Measurements from ENCODE around the gene GM2A.

Gene GM2A

DNA sequence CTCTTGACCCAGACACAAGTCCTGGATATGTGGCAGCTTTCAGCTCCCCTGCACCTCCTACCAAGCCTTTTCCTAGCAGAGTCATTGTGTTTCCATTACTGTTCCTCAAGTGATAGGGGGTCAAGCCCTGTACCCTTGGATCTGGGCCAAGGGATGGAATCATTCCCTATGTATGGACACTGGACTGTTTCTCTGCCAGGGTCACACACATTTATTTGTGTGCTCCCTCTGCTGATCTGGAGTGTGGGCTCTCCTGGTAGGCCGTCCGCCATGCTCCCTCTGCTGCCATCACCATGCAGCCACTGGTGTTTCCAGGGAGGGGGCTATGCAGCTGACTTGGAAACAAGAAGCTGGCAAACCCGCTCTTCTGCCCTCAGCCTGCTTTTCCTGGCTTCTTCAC lies 9.5 kb downstream of the GM2A start:
- H3K9me3 ChIP-seq (ENCODE audit: control insufficient read depth in 1 of 2, low read length in 2 of 2) = no peaks in the 10 kb centered on the region
- H3K4me3 ChIP-seq (ENCODE audit: low read depth in 1 of 2, low read length in 2 of 2) = no peak overlapping the region
- peaks cover 8 to 22% of the 10 kb centered on the region in 2 donors for H3K36me3 ChIP-seq (ENCODE audit: control insufficient read depth in 1 of 2, insufficient read depth in 2 of 2, low read length in 2 of 2)
- peaks cover 7 to 11% of the 10 kb centered on the region in 2 donors for H3K4me1 ChIP-seq (ENCODE audit: control insufficient read depth in 1 of 2, insufficient read depth in 2 of 2, low read length in 2 of 2)
- no peak overlapping the region for H3K9ac ChIP-seq (ENCODE audit: low read depth in 1 of 2, low read length in 2 of 2)
- no peaks in the 10 kb centered on the region for H3K27me3 ChIP-seq (ENCODE audit: control insufficient read depth in 1 of 2, insufficient read depth in 2 of 2, low read length in 2 of 2)
- no peak overlapping the region for H3K27ac ChIP-seq (ENCODE audit: low read depth, low read length)

DNA sequence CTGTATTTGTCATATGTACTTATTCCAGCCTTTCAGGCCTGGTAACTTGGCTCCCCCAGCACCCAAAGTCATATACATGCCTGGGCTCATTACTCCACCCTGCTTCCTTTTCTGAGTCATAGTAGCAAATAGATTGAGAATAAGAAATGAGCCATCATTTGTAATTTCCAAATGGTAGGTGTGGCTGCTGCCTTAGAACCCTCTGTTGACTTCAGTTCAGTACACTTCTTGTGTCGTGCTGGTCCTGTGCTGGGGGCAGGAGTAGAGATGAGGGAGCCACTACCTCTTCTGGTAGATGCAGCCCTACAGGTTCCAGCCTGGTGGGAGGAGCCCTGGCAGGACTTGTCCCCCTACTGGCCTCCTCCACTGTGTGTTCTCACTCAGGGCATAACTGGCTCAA lies 11.1 kb downstream of the GM2A start:
- Histone ChIP-seq H3K27me3 (ENCODE audit: control insufficient read depth in 1 of 2, insufficient read depth in 2 of 2, low read length in 2 of 2) (no peaks in the 10 kb centered on the region), H3K9me3 (ENCODE audit: control insufficient read depth in 1 of 2, low read length in 2 of 2) (no peaks in the 10 kb centered on the region), H3K9ac (ENCODE audit: low read depth in 1 of 2, low read length in 2 of 2) (no peak overlapping the region), H3K27ac (ENCODE audit: low read depth, low read length) (no peak overlapping the region), H3K36me3 (ENCODE audit: control insufficient read depth in 1 of 2, insufficient read depth in 2 of 2, low read length in 2 of 2) (peaks cover 8 to 29% of the 10 kb centered on the region in 2 donors), H3K4me3 (ENCODE audit: low read depth in 1 of 2, low read length in 2 of 2) (no peak overlapping the region), H3K4me1 (ENCODE audit: control insufficient read depth in 1 of 2, insufficient read depth in 2 of 2, low read length in 2 of 2) (peaks cover under 1 to 7% of the 10 kb centered on the region in 2 donors)

DNA sequence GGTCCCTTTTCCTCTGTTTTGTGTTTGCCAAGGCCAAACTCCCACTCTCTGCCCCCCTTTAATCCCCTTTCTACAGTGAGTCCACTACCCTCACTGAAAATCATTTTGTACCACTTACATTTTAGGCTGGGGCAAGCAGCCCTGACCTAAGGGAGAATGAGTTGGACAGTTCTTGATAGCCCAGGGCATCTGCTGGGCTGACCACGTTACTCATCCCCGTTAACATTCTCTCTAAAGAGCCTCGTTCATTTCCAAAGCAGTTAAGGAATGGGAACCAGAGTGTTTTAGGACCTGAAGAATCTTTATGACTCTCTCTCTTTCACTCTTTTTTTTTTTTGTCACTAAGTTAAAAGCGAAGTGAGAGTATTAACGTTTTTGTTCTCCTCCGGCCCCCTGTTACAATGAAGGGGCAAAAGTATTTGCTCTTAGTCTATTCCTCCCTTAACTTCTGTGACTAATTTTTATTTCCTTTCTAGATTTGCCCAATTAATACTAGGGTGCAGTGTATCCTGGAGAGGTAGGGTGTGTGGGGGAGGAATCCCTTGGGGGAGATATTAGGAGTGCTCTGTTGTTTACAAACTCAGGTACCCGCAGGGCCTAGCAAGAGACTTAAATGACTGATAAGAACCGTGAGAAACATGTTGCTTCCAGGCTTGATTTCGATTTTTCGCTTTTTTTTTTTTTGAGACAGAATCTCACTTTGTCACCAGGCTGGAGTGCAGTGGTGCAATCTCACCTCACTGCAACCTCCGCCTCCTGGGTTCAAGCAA lies 14.7 kb downstream of the GM2A start:
- Histone ChIP-seq H3K27me3 (ENCODE audit: control insufficient read depth in 1 of 2, insufficient read depth in 2 of 2, low read length in 2 of 2) (no peaks in the 10 kb centered on the region), H3K4me3 (ENCODE audit: low read depth in 1 of 2, low read length in 2 of 2) (no peak overlapping the region), H3K9me3 (ENCODE audit: control insufficient read depth in 1 of 2, low read length in 2 of 2) (no peaks in the 10 kb centered on the region), H3K36me3 (ENCODE audit: control insufficient read depth in 1 of 2, insufficient read depth in 2 of 2, low read length in 2 of 2) (peaks cover 8 to 34% of the 10 kb centered on the region in 2 donors), H3K27ac (ENCODE audit: low read depth, low read length) (no peak overlapping the region), H3K9ac (ENCODE audit: low read depth in 1 of 2, low read length in 2 of 2) (no peak overlapping the region), H3K4me1 (ENCODE audit: control insufficient read depth in 1 of 2, insufficient read depth in 2 of 2, low read length in 2 of 2) (peaks cover 0 to 7% of the 10 kb centered on the region in 2 donors)

DNA sequence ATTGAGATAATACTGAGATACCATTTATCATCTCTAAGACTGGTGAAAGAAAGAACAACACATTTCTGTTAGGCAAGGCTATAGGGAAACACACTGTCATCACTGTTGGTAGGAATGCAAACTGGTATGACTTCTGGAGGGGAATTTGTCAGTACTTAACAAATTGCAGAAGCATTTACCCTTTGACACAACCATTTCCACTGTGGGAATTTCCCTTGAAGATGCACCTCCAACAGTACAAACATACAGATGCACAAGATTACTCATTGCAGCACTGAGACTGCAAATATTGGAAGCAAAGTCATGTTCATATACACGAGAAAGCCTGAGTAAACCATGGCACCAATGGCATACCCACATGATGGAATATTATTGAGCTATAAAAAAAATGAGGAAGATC lies 17.6 kb downstream of the GM2A start:
- Histone ChIP-seq H3K4me1 (ENCODE audit: control insufficient read depth in 1 of 2, insufficient read depth in 2 of 2, low read length in 2 of 2) (no peaks in the 10 kb centered on the region), H3K27ac (ENCODE audit: low read depth, low read length) (no peak overlapping the region), H3K9me3 (ENCODE audit: control insufficient read depth in 1 of 2, low read length in 2 of 2) (no peaks in the 10 kb centered on the region), H3K27me3 (ENCODE audit: control insufficient read depth in 1 of 2, insufficient read depth in 2 of 2, low read length in 2 of 2) (no peaks in the 10 kb centered on the region), H3K36me3 (ENCODE audit: control insufficient read depth in 1 of 2, insufficient read depth in 2 of 2, low read length in 2 of 2) (peaks cover 8 to 32% of the 10 kb centered on the region in 2 donors), H3K4me3 (ENCODE audit: low read depth in 1 of 2, low read length in 2 of 2) (no peak overlapping the region), H3K9ac (ENCODE audit: low read depth in 1 of 2, low read length in 2 of 2) (no peak overlapping the region)

DNA sequence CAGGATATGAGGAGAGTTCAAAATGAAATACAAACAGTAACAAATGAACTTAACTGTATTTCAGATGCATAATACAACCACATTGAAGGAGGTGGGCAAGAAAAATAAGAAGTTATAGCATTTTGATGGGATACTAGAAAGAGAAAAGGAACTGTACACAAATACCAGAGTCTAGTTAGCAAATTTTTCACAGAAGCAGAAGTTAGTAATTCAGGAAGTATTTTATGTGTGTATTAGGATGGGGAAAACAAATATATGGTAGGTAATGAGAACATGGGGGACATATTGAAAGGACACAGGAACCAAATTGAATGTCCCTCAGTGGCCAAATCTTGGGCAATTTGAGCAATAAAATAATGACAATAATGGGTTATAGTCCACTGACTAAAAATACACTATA lies 18.4 kb downstream of the GM2A start:
- Histone ChIP-seq H3K9ac (ENCODE audit: low read depth in 1 of 2, low read length in 2 of 2) (no peak overlapping the region), H3K36me3 (ENCODE audit: control insufficient read depth in 1 of 2, insufficient read depth in 2 of 2, low read length in 2 of 2) (peaks cover 8 to 27% of the 10 kb centered on the region in 2 donors), H3K27ac (ENCODE audit: low read depth, low read length) (no peak overlapping the region), H3K9me3 (ENCODE audit: control insufficient read depth in 1 of 2, low read length in 2 of 2) (no peaks in the 10 kb centered on the region), H3K4me3 (ENCODE audit: low read depth in 1 of 2, low read length in 2 of 2) (no peak overlapping the region), H3K4me1 (ENCODE audit: control insufficient read depth in 1 of 2, insufficient read depth in 2 of 2, low read length in 2 of 2) (no peaks in the 10 kb centered on the region), H3K27me3 (ENCODE audit: control insufficient read depth in 1 of 2, insufficient read depth in 2 of 2, low read length in 2 of 2) (no peaks in the 10 kb centered on the region)

DNA sequence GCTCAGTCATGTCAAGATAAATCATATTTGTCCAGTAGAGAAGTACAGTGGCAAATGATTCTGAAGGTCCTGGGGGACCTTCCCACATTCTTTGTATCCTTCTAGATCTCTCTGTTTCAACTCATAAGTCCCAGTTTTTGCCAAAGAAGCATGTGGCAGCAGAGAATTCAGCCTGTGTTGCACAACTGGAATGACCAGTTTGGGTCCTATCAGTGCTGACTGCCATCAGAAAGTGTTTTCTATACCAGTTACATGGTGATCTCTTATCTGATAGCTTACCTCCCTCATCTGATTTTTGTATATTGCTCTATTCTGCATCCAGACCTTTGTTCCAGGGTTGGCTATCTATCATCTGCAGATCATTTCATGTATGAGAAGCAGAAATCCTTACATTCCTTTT lies 21.7 kb downstream of the GM2A start:
- Histone ChIP-seq H3K27me3 (ENCODE audit: control insufficient read depth in 1 of 2, insufficient read depth in 2 of 2, low read length in 2 of 2) (no peaks in the 10 kb centered on the region), H3K9me3 (ENCODE audit: control insufficient read depth in 1 of 2, low read length in 2 of 2) (no peaks in the 10 kb centered on the region), H3K4me1 (ENCODE audit: control insufficient read depth in 1 of 2, insufficient read depth in 2 of 2, low read length in 2 of 2) (no peaks in the 10 kb centered on the region), H3K27ac (ENCODE audit: low read depth, low read length) (no peak overlapping the region), H3K9ac (ENCODE audit: low read depth in 1 of 2, low read length in 2 of 2) (no peak overlapping the region), H3K4me3 (ENCODE audit: low read depth in 1 of 2, low read length in 2 of 2) (no peak overlapping the region), H3K36me3 (ENCODE audit: control insufficient read depth in 1 of 2, insufficient read depth in 2 of 2, low read length in 2 of 2) (peaks cover 0 to 8% of the 10 kb centered on the region in 2 donors)

DNA sequence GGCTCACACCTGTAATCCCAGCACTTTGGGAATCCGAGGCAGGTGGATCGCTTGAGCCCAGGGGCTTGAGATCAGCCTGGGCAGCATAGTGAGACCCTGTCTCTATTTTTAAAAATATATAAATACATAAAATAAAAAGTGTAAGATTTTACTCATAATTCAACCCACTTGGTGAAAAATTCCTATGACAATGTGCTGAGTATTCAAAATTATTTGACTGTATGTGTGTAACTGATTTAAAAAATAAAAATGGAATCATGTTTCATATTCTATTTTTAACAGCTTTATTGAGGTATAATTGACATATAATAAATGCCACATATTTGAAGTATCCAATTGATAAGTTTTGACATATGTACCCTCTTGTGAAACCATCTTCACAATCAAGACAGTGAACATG lies 22.8 kb downstream of the GM2A start:
- H3K27me3 ChIP-seq (ENCODE audit: control insufficient read depth in 1 of 2, insufficient read depth in 2 of 2, low read length in 2 of 2) = no peaks in the 10 kb centered on the region
- H3K36me3 ChIP-seq (ENCODE audit: control insufficient read depth in 1 of 2, insufficient read depth in 2 of 2, low read length in 2 of 2) = peaks cover 0 to 4% of the 10 kb centered on the region in 2 donors
- no peak overlapping the region for H3K9ac ChIP-seq (ENCODE audit: low read depth in 1 of 2, low read length in 2 of 2)
- no peak overlapping the region for H3K27ac ChIP-seq (ENCODE audit: low read depth, low read length)
- H3K4me3 ChIP-seq (ENCODE audit: low read depth in 1 of 2, low read length in 2 of 2) = no peak overlapping the region
- no peaks in the 10 kb centered on the region for H3K4me1 ChIP-seq (ENCODE audit: control insufficient read depth in 1 of 2, insufficient read depth in 2 of 2, low read length in 2 of 2)
- no peaks in the 10 kb centered on the region for H3K9me3 ChIP-seq (ENCODE audit: control insufficient read depth in 1 of 2, low read length in 2 of 2)

DNA sequence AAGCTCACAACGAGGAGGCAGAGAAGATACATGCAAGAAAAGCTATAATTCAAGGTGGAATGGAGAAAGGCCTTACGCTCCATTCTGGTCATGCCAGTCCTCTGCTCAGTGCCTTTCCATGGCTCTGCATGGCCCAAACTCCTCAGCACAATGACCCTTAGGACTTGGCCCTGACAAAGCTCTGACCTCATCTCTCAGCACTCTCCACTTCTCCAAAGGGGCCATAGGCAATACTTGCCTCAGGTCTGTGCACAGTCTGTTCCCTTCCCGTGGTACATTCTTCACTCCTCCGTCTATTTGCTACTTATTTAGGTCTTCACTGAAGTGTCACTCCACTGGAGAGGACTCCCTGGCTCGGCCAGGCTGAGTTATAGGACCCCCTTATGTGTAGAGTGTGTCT lies 25.9 kb downstream of the GM2A start:
- Histone ChIP-seq H3K9me3 (ENCODE audit: control insufficient read depth in 1 of 2, low read length in 2 of 2) (no peaks in the 10 kb centered on the region), H3K27ac (ENCODE audit: low read depth, low read length) (no peak overlapping the region), H3K9ac (ENCODE audit: low read depth in 1 of 2, low read length in 2 of 2) (no peak overlapping the region), H3K27me3 (ENCODE audit: control insufficient read depth in 1 of 2, insufficient read depth in 2 of 2, low read length in 2 of 2) (no peaks in the 10 kb centered on the region), H3K4me1 (ENCODE audit: control insufficient read depth in 1 of 2, insufficient read depth in 2 of 2, low read length in 2 of 2) (no peaks in the 10 kb centered on the region), H3K36me3 (ENCODE audit: control insufficient read depth in 1 of 2, insufficient read depth in 2 of 2, low read length in 2 of 2) (no peaks in the 10 kb centered on the region), H3K4me3 (ENCODE audit: low read depth in 1 of 2, low read length in 2 of 2) (no peak overlapping the region)

DNA sequence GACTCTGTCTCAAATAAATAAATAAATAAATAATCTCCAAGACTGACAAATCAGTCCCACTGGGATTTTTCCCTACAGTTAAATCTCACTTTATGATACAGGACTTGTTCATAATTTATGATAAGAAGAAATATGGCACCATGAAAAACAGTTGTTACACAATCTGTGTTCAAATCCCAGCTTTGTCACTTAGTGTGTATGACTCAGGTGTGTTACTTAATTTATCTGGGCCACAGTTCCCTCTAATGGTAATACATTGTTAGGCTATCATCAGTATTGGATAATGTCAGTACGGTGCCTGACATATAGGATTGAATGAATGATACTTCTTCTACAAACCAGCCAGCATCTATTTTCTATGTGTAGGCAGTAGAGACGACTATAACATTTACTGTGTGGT lies 27.5 kb downstream of the GM2A start:
- H3K36me3 ChIP-seq (ENCODE audit: control insufficient read depth in 1 of 2, insufficient read depth in 2 of 2, low read length in 2 of 2) = no peaks in the 10 kb centered on the region
- H3K27me3 ChIP-seq (ENCODE audit: control insufficient read depth in 1 of 2, insufficient read depth in 2 of 2, low read length in 2 of 2) = no peaks in the 10 kb centered on the region
- H3K4me1 ChIP-seq (ENCODE audit: control insufficient read depth in 1 of 2, insufficient read depth in 2 of 2, low read length in 2 of 2) = no peaks in the 10 kb centered on the region
- H3K4me3 ChIP-seq (ENCODE audit: low read depth in 1 of 2, low read length in 2 of 2) = no peak overlapping the region
- H3K9me3 ChIP-seq (ENCODE audit: control insufficient read depth in 1 of 2, low read length in 2 of 2) = no peaks in the 10 kb centered on the region
- H3K9ac ChIP-seq (ENCODE audit: low read depth in 1 of 2, low read length in 2 of 2) = no peak overlapping the region
- no peak overlapping the region for H3K27ac ChIP-seq (ENCODE audit: low read depth, low read length)

DNA sequence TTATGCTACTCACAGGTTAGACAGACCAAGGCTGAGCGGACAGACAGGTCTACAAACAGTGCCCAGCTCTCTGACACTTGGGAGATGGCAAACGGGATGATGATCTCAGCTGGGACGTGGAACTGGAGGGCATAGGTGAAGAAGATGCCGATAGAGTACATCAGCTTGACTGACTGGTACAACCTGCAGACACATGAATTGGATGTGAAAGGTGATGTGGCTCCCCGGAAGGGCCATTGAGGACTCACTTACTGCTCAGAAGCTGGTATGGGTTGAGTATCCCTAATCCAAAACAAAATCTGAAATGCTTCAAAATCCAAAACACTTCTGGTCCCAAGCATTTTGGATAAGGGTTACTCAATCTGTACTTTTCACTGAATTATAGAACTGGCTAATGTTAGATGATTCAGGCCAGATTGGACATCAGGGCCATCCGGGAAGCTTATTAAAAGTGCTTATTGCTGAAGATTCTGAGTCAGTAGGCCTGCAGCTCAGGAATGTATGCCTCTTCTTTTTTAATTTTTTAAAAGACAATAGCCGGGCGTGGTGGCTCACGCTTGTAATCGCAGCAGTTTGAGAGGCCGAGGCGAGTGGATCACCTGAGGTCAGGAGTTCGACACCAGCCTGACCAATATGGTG lies 28.1 kb downstream of the GM2A start:
- H3K36me3 ChIP-seq (ENCODE audit: control insufficient read depth in 1 of 2, insufficient read depth in 2 of 2, low read length in 2 of 2) = no peaks in the 10 kb centered on the region
- H3K4me3 ChIP-seq (ENCODE audit: low read depth in 1 of 2, low read length in 2 of 2) = no peak overlapping the region
- no peaks in the 10 kb centered on the region for H3K27me3 ChIP-seq (ENCODE audit: control insufficient read depth in 1 of 2, insufficient read depth in 2 of 2, low read length in 2 of 2)
- H3K4me1 ChIP-seq (ENCODE audit: control insufficient read depth in 1 of 2, insufficient read depth in 2 of 2, low read length in 2 of 2) = no peaks in the 10 kb centered on the region
- no peaks in the 10 kb centered on the region for H3K9me3 ChIP-seq (ENCODE audit: control insufficient read depth in 1 of 2, low read length in 2 of 2)
- no peak overlapping the region for H3K27ac ChIP-seq (ENCODE audit: low read depth, low read length)
- no peak overlapping the region for H3K9ac ChIP-seq (ENCODE audit: low read depth in 1 of 2, low read length in 2 of 2)

Data from duodenal mucosa (tissue), 2 donors.